H1 (cell line): ENCODE results near the gene PGAM2. TPM values are rescaled to one million over a fixed set of nuclear protein-coding genes. Genes with fewer than 3 reads are reported as not detected.

Experiments
- CTCF ChIA-PET: fragments of 300-600 bp; sonication (Branson Sonifier 250); formaldehyde crosslinking; loops from one replicate; lab custom pipeline; 2021; ENCODE audit not compliant: partially characterized antibody; lab: Charles Lee
- POLR2A ChIA-PET: fragments of 300-600 bp; sonication (Branson Sonifier 250); formaldehyde crosslinking; loops from one replicate; lab custom pipeline; 2021; ENCODE audit warnings: inconsistent platforms; ENCODE audit not compliant: partially characterized antibody; lab: Charles Lee
- DNase-seq, 2 experiments: peaks; one replicate each; pipeline versions ENCODE4 v3.0.0 to v3.0.0-alpha.2; 2010 to 2022; ENCODE audit warnings: low spot score in 2 of 2, low read depth in 1 of 2, mixed read lengths in 1 of 2
- FAIRE-seq: peaks from 2 replicates; lab custom pipeline; 2011; peaks lifted over from hg19 to GRCh38; lab: Jason Lieb, UNC
- H2AFZ ChIP-seq: 2 replicates; pipeline ENCODE4 v1.8.1; 2012; ENCODE audit warnings: low read length, inconsistent platforms
- H2AK5ac ChIP-seq: 2 replicates; pipeline ENCODE4 v1.6.1; 2013; ENCODE audit warnings: low read depth, low read length
- H2BK120ac ChIP-seq: replicated peaks from 2 replicates; pipeline ENCODE3; 2013; ENCODE audit warnings: low read depth, low read length, inconsistent platforms
- H2BK12ac ChIP-seq: 2 replicates; pipeline ENCODE4 v1.6.1; 2013; ENCODE audit warnings: low read depth, low read length
- H2BK15ac ChIP-seq: 2 replicates; pipeline ENCODE4 v1.6.1; 2013; ENCODE audit warnings: low read length
- H2BK20ac ChIP-seq: 2 replicates; pipeline ENCODE4 v1.6.1; 2013; ENCODE audit warnings: low read length
- H2BK5ac ChIP-seq: 2 replicates; pipeline ENCODE4 v1.6.1; 2013; ENCODE audit warnings: low read depth, low read length
- H3K14ac ChIP-seq: 2 replicates; pipeline ENCODE4 v1.6.1; 2013; ENCODE audit warnings: inconsistent platforms; ENCODE audit not compliant: insufficient read length
- H3K18ac ChIP-seq: 2 replicates; pipeline ENCODE4 v1.6.1; 2013; ENCODE audit warnings: low read length; ENCODE audit errors: extremely low read depth
- H3K23ac ChIP-seq: 2 replicates; pipeline ENCODE4 v1.6.1; 2013; ENCODE audit warnings: inconsistent platforms; ENCODE audit not compliant: insufficient read length
- H3K23me2 ChIP-seq: 2 replicates; pipeline ENCODE4 v1.6.1; 2013; ENCODE audit warnings: low read depth, low read length
- H3K27ac ChIP-seq: 2 replicates; pipeline ENCODE4 v1.6.1; 2011; ENCODE audit warnings: low read depth, low read length, inconsistent platforms
- H3K27me3 ChIP-seq, 4 experiments: replicated peaks in 1 of 4; 1 replicate in 1 of 4; 2 replicates in 3 of 4; pipeline versions ENCODE4 v1.6.1 to v1.8.1; 2011 to 2013; ENCODE audit warnings: low read length in 3 of 4, mild to moderate bottlenecking in 3 of 4, inconsistent platforms in 2 of 4, mixed read lengths in 2 of 4, moderate library complexity in 1 of 4; ENCODE audit not compliant: control insufficient read depth in 3 of 4, insufficient read depth in 3 of 4; ENCODE audit errors: extremely low read depth in 1 of 4
- H3K36me3 ChIP-seq, 4 experiments: 2 replicates each; pipeline versions ENCODE4 v1.6.1 to v1.8.1; 2011 to 2013; ENCODE audit warnings: mild to moderate bottlenecking in 4 of 4, low read length in 3 of 4, moderate library complexity in 2 of 4, control low read depth in 1 of 4, inconsistent platforms in 1 of 4; ENCODE audit not compliant: insufficient read depth in 4 of 4, control insufficient read depth in 2 of 4
- H3K4ac ChIP-seq: replicated peaks from 2 replicates; pipeline ENCODE3; 2013; ENCODE audit warnings: low read length, low read depth, mixed read lengths, inconsistent platforms; ENCODE audit not compliant: insufficient read length
- H3K4me1 ChIP-seq, 4 experiments: replicated peaks in 1 of 4; 1 replicate in 1 of 4; 2 replicates in 3 of 4; pipeline versions ENCODE4 v1.6.1 to v1.8.1; 2011 to 2013; ENCODE audit warnings: low read length in 3 of 4, inconsistent platforms in 2 of 4, mixed read lengths in 1 of 4; ENCODE audit not compliant: insufficient read depth in 4 of 4, control insufficient read depth in 3 of 4
- H3K4me2 ChIP-seq, 2 experiments: 2 replicates each; pipeline versions ENCODE4 v1.6.1 to v1.8.1; 2011 to 2013; ENCODE audit warnings: low read depth in 2 of 2, low read length in 2 of 2, control low read depth in 1 of 2, inconsistent platforms in 1 of 2, mild to moderate bottlenecking in 1 of 2; ENCODE audit not compliant: insufficient read depth in 1 of 2
- H3K4me3 ChIP-seq, 4 experiments: fragments of 200-600, 300-600 bp in 1 of 4; sonication (generic), shearing (Covaris generic), sonication (Bioruptor Twin) in 1 of 4; 2 replicates each; pipeline versions ENCODE4 v1.5.1 to v1.8.1; 2011 to 2016; ENCODE audit warnings: low read length in 4 of 4, low read depth in 3 of 4, control low read depth in 2 of 4, inconsistent platforms in 2 of 4, mild to moderate bottlenecking in 2 of 4, mixed read lengths in 1 of 4, moderate library complexity in 1 of 4; ENCODE audit not compliant: insufficient read depth in 2 of 4; ENCODE audit errors: extremely low read depth in 1 of 4
- H3K56ac ChIP-seq: replicated peaks from 2 replicates; pipeline ENCODE3; 2013; ENCODE audit warnings: low read depth, mild to moderate bottlenecking, mixed read lengths, low read length, inconsistent platforms; ENCODE audit not compliant: insufficient read length
- H3K79me1 ChIP-seq: 2 replicates; pipeline ENCODE4 v1.6.1; 2013; ENCODE audit warnings: low read depth, low read length, control low read depth
- H3K79me2 ChIP-seq, 2 experiments: 2 replicates each; pipeline versions ENCODE4 v1.6.1 to v1.8.1; 2012 to 2013; ENCODE audit warnings: low read length in 2 of 2, mild to moderate bottlenecking in 2 of 2, inconsistent platforms in 1 of 2; ENCODE audit not compliant: insufficient read depth in 2 of 2, control insufficient read depth in 1 of 2
- H3K9ac ChIP-seq, 4 experiments: replicated peaks in 1 of 4; 1 replicate in 1 of 4; 2 replicates in 3 of 4; pipeline versions ENCODE4 v1.6.1 to v1.8.1; 2011 to 2013; ENCODE audit warnings: low read depth in 3 of 4, low read length in 3 of 4, control low read depth in 2 of 4, mild to moderate bottlenecking in 2 of 4, moderate library complexity in 2 of 4, inconsistent platforms in 1 of 4; ENCODE audit errors: extremely low read depth in 1 of 4
- H3K9me3 ChIP-seq, 2 experiments: 2 replicates each; pipeline versions ENCODE4 v1.6.1 to v1.8.1; 2012 to 2013; ENCODE audit warnings: mild to moderate bottlenecking in 2 of 2, moderate library complexity in 2 of 2, control low read depth in 1 of 2, inconsistent platforms in 1 of 2, low read depth in 1 of 2, low read length in 1 of 2, mixed read lengths in 1 of 2; ENCODE audit not compliant: insufficient read depth in 2 of 2
- H4K20me1 ChIP-seq, 2 experiments: replicated peaks in 1 of 2; 2 replicates each; pipeline versions ENCODE3 to v1.8.1; 2011 to 2013; ENCODE audit warnings: inconsistent platforms in 2 of 2, low read length in 2 of 2, mild to moderate bottlenecking in 1 of 2; ENCODE audit not compliant: insufficient read depth in 2 of 2, control insufficient read depth in 1 of 2
- H4K5ac ChIP-seq: 2 replicates; pipeline ENCODE4 v1.6.1; 2013; ENCODE audit warnings: low read length, low read depth, mixed read lengths, inconsistent platforms; ENCODE audit not compliant: insufficient read length
- H4K8ac ChIP-seq: 2 replicates; pipeline ENCODE4 v1.8.0; 2013; ENCODE audit warnings: mild to moderate bottlenecking, moderate library complexity, low read length, inconsistent platforms; ENCODE audit not compliant: insufficient read depth; ENCODE audit errors: extremely low read depth
- H4K91ac ChIP-seq: replicated peaks from 2 replicates; pipeline ENCODE3; 2013; ENCODE audit warnings: low read length, mixed read lengths, inconsistent platforms; ENCODE audit not compliant: insufficient read length
- HDAC6 ChIP-seq: IDR thresholded peaks from one replicate; pipeline ENCODE4 v1.7.1; 2012; ENCODE audit warnings: low read depth, mild to moderate bottlenecking, inconsistent platforms, low read length, moderate library complexity
- JUND ChIP-seq: IDR thresholded peaks from 2 replicates; pipeline ENCODE4 v1.6.1; 2011; ENCODE audit warnings: mild to moderate bottlenecking, improper control_type of control experiment, low read length
- KDM4A ChIP-seq: IDR thresholded peaks from one replicate; pipeline ENCODE4 v1.7.1; 2012; ENCODE audit warnings: low read depth, mild to moderate bottlenecking, moderate library complexity, low read length, inconsistent platforms; ENCODE audit not compliant: severe bottlenecking
- SIN3A ChIP-seq, 2 experiments: IDR thresholded peaks in 1 of 2; conservative IDR thresholded peaks in 1 of 2; 2 replicates each; pipeline ENCODE4 v1.6.1; 2011 to 2012; ENCODE audit warnings: low read length in 2 of 2, improper control_type of control experiment in 1 of 2, low read depth in 1 of 2, mild to moderate bottlenecking in 1 of 2
- SP1 ChIP-seq: IDR thresholded peaks from 2 replicates; pipeline ENCODE4 v1.6.1; 2011; ENCODE audit warnings: low read depth, low read length
- SRF ChIP-seq: IDR thresholded peaks from 2 replicates; pipeline ENCODE4 v1.6.1; 2011; ENCODE audit warnings: mild to moderate bottlenecking, low read depth, low read length, moderate library complexity
- TCF12 ChIP-seq: IDR thresholded peaks from 2 replicates; pipeline ENCODE4 v1.6.1; 2011; ENCODE audit warnings: low read depth, mild to moderate bottlenecking, low read length
- WGBS, 2 experiments: shearing (Covaris generic) in 1 of 2; methylation state at CpG; one replicate each; pipeline versions ENCODE4 v1.1.6 to v1.1.7; 2013 to 2015; ENCODE audit warnings: low lambda C conversion rate in 2 of 2, mixed read lengths in 2 of 2, inconsistent platforms in 1 of 2, low coverage in 1 of 2, missing lambda C conversion rate in 1 of 2; ENCODE audit not compliant: insufficient replicate concordance in 2 of 2, insufficient coverage in 1 of 2, insufficient read length in 1 of 2; ENCODE audit errors: extremely low coverage in 1 of 2, missing lambda C conversion rate in 1 of 2; 5-methylcytosine and 5-hydroxymethylcytosine counted together
- polyA plus RNA-seq, 7 experiments: library from polyadenylated mRNA; depleted of rRNA in 3 of 7; stranded (reverse) in 5 of 7; unstranded in 2 of 7; fragments of >200 nt in 5 of 7; fragments of 200-250 nt in 2 of 7; gene quantifications; 1 replicate in 5 of 7; 2 replicates in 1 of 7; 4 replicates in 1 of 7; pipeline versions ENCODE4 v1.2.1 to v1.2.3, GENCODE V29; 2011 to 2013; ENCODE audit warnings: missing spikeins in 2 of 7, mixed read lengths in 2 of 7
- total RNA-seq: library from RNA; stranded (reverse); fragmentation: NEBNext Ultra II Directional; extraction: Animal tissue kit (Norgen Biotek cat#: 25700); gene quantifications from 2 replicates; pipeline ENCODE4 v1.2.1, GENCODE V29; 2021

The PGAM2 gene
- total and polyA plus RNA-seq, 2 of the 8 experiments (the other 6 are each of a cell fraction or from before 2014, with no cell fraction given) = 2.1 to 2.9 TPM

DNA sequence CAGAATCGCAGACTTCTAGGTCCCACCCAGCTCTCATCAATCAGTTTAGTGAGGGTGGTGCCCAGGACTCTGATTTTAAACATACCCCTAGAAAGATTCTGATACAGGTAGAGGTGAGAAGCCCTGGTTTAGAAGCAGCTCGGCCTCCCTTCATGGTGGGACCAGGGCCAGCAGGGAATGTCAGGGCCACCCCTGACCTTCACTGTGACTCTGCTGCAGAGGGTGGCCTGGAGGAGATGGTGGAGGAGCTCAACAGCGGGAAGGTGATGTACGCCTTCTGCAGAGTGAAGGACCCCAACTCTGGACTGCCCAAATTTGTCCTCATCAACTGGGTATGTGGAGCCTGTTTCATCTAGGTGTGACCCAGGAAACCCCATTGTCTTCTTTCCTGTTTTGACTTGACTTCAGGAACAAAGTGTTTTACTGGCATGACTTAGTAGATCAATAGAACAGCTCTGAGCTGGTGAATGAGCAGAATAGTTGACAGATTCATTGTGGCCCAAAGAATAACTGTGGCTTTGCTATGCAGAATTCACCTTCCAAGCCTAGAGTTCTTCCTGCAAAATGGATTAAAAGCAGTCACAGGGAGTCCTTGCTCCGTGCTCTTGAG lies 13.7 kb downstream of the PGAM2 start:
- Histone ChIP-seq H2BK15ac (no peak overlapping the region), H4K91ac (no peak overlapping the region), H3K14ac (no peak overlapping the region), H3K9me3 (no peaks in the 10 kb centered on the region), H4K5ac (no peak overlapping the region), H4K8ac (no peak overlapping the region), H3K56ac (no peak overlapping the region), H3K23ac (no peak overlapping the region), H2AFZ (no peak overlapping the region), H3K4me1 (no peaks in the 10 kb centered on the region), H2BK12ac (no peak overlapping the region), H3K9ac (no peak overlapping the region)
- CTCF ChIA-PET = interaction anchor here (1.2 kb wide), 1 partner anchor 12 kb away, joined by 5 read pairs; no protein-coding TSS in a partner anchor
- TF ChIP-seq KDM4A (no peak), TCF12 (no peak), SRF (no peak), SP1 (no peak), HDAC6 (no peak), JUND (no peak), SIN3A (conservative IDR thresholded peaks at IDR 0.05 in 1 of 2, IDR thresholded peaks at IDR 0.05 in 1 of 2; ENCODE audit: low read depth in 1 of 2, low read length in 2 of 2) (no peak)
- TF ChIP-seq, all 59 proteins: peak for 0
- H3K4me3 ChIP-seq = no peak overlapping the region
- H3K36me3 ChIP-seq = peaks cover 0 to 30% (median 10%) of the 10 kb centered on the region in 4 experiments; a peak in 6 of 8 replicates
- DNase-seq (no peak), FAIRE-seq (no peak)
- H3K79me1 ChIP-seq = peaks cover 2% of the 10 kb centered on the region; the same call in 1 of the 2 replicates
- H2AK5ac ChIP-seq = no peak overlapping the region
- H3K4ac ChIP-seq = no peak overlapping the region
- H2BK120ac ChIP-seq = no peak overlapping the region
- no peak overlapping the region for H2BK20ac ChIP-seq
- WGBS, 2 experiments = 88% methylated on average over 5 of the region's 5 CpGs; no CpG with 5 or more reads in 1 of the 2 experiments
- no peak overlapping the region for H3K18ac ChIP-seq
- no peaks in the 10 kb centered on the region for H3K27me3 ChIP-seq
- no peak overlapping the region for H2BK5ac ChIP-seq
- H3K4me2 ChIP-seq = no peak overlapping the region
- peaks cover 4 to 13% of the 10 kb centered on the region in 2 experiments for H4K20me1 ChIP-seq
- peaks cover 0 to 9% of the 10 kb centered on the region in 2 experiments; a peak in 2 of 4 replicates for H3K79me2 ChIP-seq
- POLR2A ChIA-PET = interaction anchor here (3.7 kb wide), 1 partner anchor 11 kb away, joined by 12 read pairs; no protein-coding TSS in a partner anchor
- H3K27ac ChIP-seq = no peak overlapping the region
- H3K23me2 ChIP-seq = no peaks in the 10 kb centered on the region
